Loucy (cell line): ENCODE measurements around the gene SCN2A.

ENCODE experiments used
- H2AFZ ChIP-seq: fragments of 200-600 bp; sonication (generic); 2 replicates; pipeline ENCODE4 v1.6.0; 2016; ENCODE audit warnings: antibody characterized with exemption, mild to moderate bottlenecking, low read length, moderate library complexity
- H3F3A ChIP-seq: fragments of 200-600 bp; 2 replicates; pipeline ENCODE4 v1.6.0; 2016; ENCODE audit warnings: antibody characterized with exemption, low read depth, mild to moderate bottlenecking
- H3K27me3 ChIP-seq: fragments of 200-600 bp; sonication (generic); 2 replicates; pipeline ENCODE4 v1.6.1; 2014; ENCODE audit warnings: low read length, mild to moderate bottlenecking; ENCODE audit not compliant: insufficient read depth, poor library complexity, severe bottlenecking
- H3K36me3 ChIP-seq: fragments of 200-600 bp; sonication (generic); 2 replicates; pipeline ENCODE4 v1.6.1; 2016; ENCODE audit warnings: low read length; ENCODE audit not compliant: insufficient read depth
- H3K4me1 ChIP-seq: fragments of 200-600 bp; sonication (generic); 2 replicates; pipeline ENCODE4 v1.5.1; 2014; ENCODE audit warnings: low read length, mild to moderate bottlenecking; ENCODE audit not compliant: insufficient read depth, poor library complexity, severe bottlenecking
- H3K4me2 ChIP-seq: fragments of 200-600 bp; sonication (generic); 2 replicates; pipeline ENCODE4 v1.6.0; 2014; ENCODE audit warnings: antibody characterized with exemption, low read length, low read depth, mild to moderate bottlenecking; ENCODE audit not compliant: poor library complexity, severe bottlenecking
- H3K4me3 ChIP-seq: fragments of 200-600 bp; sonication (generic); 2 replicates; pipeline ENCODE4 v1.5.1; 2014; ENCODE audit warnings: low read length, mild to moderate bottlenecking, mixed read lengths; ENCODE audit not compliant: poor library complexity, severe bottlenecking
- H3K79me2 ChIP-seq: fragments of 200-600 bp; sonication (generic); 2 replicates; pipeline ENCODE4 v1.6.1; 2014; ENCODE audit warnings: low read length; ENCODE audit not compliant: insufficient read depth
- H3K9ac ChIP-seq: fragments of 200-600 bp; sonication (generic); 2 replicates; pipeline ENCODE4 v1.6.0; 2014; ENCODE audit warnings: mild to moderate bottlenecking, low read depth, low read length, moderate library complexity; ENCODE audit not compliant: poor library complexity, severe bottlenecking
- H3K9me2 ChIP-seq: fragments of 200-600 bp; sonication (generic); replicated peaks from 2 replicates; pipeline ENCODE4 v1.6.1; 2016; ENCODE audit warnings: low read depth, low read length, mixed read lengths
- H3K9me3 ChIP-seq: fragments of 200-600 bp; sonication (generic); 2 replicates; pipeline ENCODE4 v1.6.1; 2014; ENCODE audit warnings: mild to moderate bottlenecking, antibody characterized with exemption, low read length, low read depth; ENCODE audit not compliant: insufficient read depth
- H4K20me1 ChIP-seq: fragments of 200-600 bp; sonication (generic); 2 replicates; pipeline ENCODE4 v1.6.0; 2014; ENCODE audit warnings: antibody characterized with exemption, low read length, mild to moderate bottlenecking; ENCODE audit not compliant: insufficient read depth, poor library complexity, severe bottlenecking
- EZH2phosphoT487 ChIP-seq: fragments of 200-600 bp; IDR thresholded peaks from 2 replicates; pipeline ENCODE4 v1.6.1; 2018; ENCODE audit warnings: antibody characterized with exemption, mild to moderate bottlenecking, moderate library complexity, borderline replicate concordance
- TF ChIP-seq, protein P1 (sequence below): fragments of 200-600 bp; sonication (generic); conservative IDR thresholded peaks from 2 replicates; pipeline ENCODE4 v1.5.1; 2014; ENCODE audit warnings: mild to moderate bottlenecking, antibody characterized with exemption, low read length

SCN2A gene

DNA sequence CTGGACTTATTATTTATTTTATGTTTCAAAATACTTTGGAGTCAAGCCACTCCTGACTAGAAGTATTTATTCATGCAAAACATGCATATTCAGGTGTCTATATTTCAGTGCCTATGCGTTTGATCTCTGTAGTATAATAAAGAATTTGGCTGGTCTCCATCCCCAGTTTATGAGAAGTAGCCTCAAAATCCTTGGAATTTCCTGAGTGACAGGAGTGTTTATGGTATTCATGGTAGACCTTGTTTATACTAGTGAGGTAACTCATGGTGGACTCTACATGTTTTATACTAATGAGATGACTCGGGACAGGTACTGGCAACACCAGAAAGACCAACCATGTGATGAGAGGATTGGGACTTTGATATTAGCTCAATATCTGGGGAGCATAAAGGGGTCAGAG lies 186.3 kb downstream of the SCN2A start:
- H3F3A ChIP-seq, result 0 out of 2 replicates have a peak, but pooled peaks cover 2% of the 10 kb centered on the region
- H3K9me3 ChIP-seq, result peaks cover 13% of the 10 kb centered on the region; the same call in 1 of the 2 replicates
- no peak overlapping the region for H3K9ac ChIP-seq
- H3K27me3 ChIP-seq, result no peaks in the 10 kb centered on the region
- no peaks in the 10 kb centered on the region for H4K20me1 ChIP-seq
- H3K4me3 ChIP-seq, result no peak overlapping the region
- peaks cover 3% of the 10 kb centered on the region for H3K4me1 ChIP-seq
- no peaks in the 10 kb centered on the region for H3K9me2 ChIP-seq
- H2AFZ ChIP-seq, result no peak overlapping the region
- H3K36me3 ChIP-seq, result no peaks in the 10 kb centered on the region
- no peaks in the 10 kb centered on the region for H3K79me2 ChIP-seq
- no peak overlapping the region for H3K4me2 ChIP-seq
- TF ChIP-seq, protein P1, sequence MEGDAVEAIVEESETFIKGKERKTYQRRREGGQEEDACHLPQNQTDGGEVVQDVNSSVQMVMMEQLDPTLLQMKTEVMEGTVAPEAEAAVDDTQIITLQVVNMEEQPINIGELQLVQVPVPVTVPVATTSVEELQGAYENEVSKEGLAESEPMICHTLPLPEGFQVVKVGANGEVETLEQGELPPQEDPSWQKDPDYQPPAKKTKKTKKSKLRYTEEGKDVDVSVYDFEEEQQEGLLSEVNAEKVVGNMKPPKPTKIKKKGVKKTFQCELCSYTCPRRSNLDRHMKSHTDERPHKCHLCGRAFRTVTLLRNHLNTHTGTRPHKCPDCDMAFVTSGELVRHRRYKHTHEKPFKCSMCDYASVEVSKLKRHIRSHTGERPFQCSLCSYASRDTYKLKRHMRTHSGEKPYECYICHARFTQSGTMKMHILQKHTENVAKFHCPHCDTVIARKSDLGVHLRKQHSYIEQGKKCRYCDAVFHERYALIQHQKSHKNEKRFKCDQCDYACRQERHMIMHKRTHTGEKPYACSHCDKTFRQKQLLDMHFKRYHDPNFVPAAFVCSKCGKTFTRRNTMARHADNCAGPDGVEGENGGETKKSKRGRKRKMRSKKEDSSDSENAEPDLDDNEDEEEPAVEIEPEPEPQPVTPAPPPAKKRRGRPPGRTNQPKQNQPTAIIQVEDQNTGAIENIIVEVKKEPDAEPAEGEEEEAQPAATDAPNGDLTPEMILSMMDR, result no peak
- no peak for TF ChIP-seq EZH2phosphoT487

DNA sequence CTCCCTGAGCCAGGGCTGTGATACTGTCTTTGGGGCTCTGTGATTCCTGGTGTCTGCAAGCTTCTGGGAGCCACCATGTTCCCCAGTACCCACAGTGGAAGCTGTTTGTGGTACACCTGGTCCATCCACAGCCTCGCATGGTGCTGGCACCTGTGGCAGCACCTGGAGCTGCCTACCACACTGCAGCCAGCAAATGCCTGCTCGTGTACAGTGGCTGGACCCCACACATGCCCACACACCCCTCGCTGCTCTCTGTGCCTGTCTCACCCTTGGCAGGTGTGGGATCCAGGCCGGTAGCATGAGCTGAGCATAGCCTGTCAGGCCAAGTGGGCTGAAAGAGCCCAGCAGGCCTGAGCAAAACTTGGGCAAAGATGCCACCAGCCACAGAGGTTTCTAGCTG lies 188.5 kb downstream of the SCN2A start:
- Histone ChIP-seq H3K9me2 (no peaks in the 10 kb centered on the region), H3K36me3 (no peaks in the 10 kb centered on the region), H3K4me2 (no peak overlapping the region), H3K4me1 (peaks cover 3% of the 10 kb centered on the region), H3K4me3 (no peak overlapping the region), H3K9ac (no peak overlapping the region), H4K20me1 (no peaks in the 10 kb centered on the region), H2AFZ (no peak overlapping the region), H3F3A (0 out of 2 replicates have a peak, but pooled peaks cover 2% of the 10 kb centered on the region), H3K9me3 (peaks cover 6% of the 10 kb centered on the region; the same call in 1 of the 2 replicates), H3K27me3 (no peaks in the 10 kb centered on the region), H3K79me2 (no peaks in the 10 kb centered on the region)
- no peak for TF ChIP-seq EZH2phosphoT487

DNA sequence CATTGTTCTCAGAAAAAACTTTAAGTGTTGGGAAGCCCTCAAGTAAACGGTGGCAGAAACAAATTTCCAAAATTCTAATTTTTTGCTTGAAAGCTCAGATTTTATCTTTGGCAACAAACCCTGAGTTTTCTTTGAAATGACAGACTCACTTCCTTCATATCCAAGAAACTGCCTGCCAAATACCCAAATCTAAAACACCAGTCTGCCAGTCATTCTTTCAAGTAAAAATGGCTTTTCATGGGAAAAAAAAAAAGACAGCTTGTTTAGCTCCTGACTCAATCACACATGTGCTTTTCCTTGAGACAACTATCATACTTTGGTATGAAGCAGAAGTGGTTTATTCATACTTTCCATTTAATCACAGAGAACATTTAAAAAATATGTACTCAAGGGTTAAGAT lies 189.7 kb downstream of the SCN2A start:
- no peaks in the 10 kb centered on the region for H4K20me1 ChIP-seq
- TF ChIP-seq, protein P1, result no peak
- TF ChIP-seq EZH2phosphoT487, result no peak
- no peaks in the 10 kb centered on the region for H3K27me3 ChIP-seq
- no peaks in the 10 kb centered on the region for H3K79me2 ChIP-seq
- H3K9ac ChIP-seq, result no peak overlapping the region
- no peak overlapping the region for H3K4me2 ChIP-seq
- no peak overlapping the region for H3K4me3 ChIP-seq
- H3K9me3 ChIP-seq, result no peaks in the 10 kb centered on the region
- peaks cover 3% of the 10 kb centered on the region for H3K4me1 ChIP-seq
- 0 out of 2 replicates have a peak, but pooled peaks cover 2% of the 10 kb centered on the region for H3F3A ChIP-seq
- no peaks in the 10 kb centered on the region for H3K36me3 ChIP-seq
- no peaks in the 10 kb centered on the region for H3K9me2 ChIP-seq
- no peak overlapping the region for H2AFZ ChIP-seq

DNA sequence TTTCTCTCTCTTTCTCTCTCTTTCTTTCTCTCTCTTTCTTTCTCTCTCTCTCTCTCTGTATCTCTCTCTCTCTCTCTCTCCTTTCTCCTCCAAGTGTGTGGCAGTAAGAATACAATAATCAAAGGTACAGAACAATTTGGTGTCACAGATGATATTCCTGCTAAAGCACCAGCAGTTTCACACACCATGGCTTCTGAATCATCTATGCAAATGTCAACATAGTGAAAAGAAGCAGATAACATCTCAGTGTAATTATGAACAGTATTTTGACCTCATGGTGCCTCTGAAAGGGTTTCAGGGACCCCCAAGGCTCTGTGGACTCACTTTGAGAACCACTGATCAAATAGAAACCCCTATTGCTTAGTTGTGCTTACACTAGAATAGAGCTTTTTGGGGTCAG lies 191.8 kb downstream of the SCN2A start:
- no peaks in the 10 kb centered on the region for H3K36me3 ChIP-seq
- H3K9me3 ChIP-seq, result no peaks in the 10 kb centered on the region
- no peak overlapping the region for H3K4me3 ChIP-seq
- H3K4me2 ChIP-seq, result no peak overlapping the region
- H3K9ac ChIP-seq, result no peak overlapping the region
- H3K4me1 ChIP-seq, result peaks cover 5% of the 10 kb centered on the region
- H2AFZ ChIP-seq, result no peak overlapping the region
- no peaks in the 10 kb centered on the region for H3K9me2 ChIP-seq
- H3K27me3 ChIP-seq, result no peaks in the 10 kb centered on the region
- TF ChIP-seq, protein P1, result no peak
- TF ChIP-seq EZH2phosphoT487, result no peak
- no peaks in the 10 kb centered on the region for H3K79me2 ChIP-seq
- 0 out of 2 replicates have a peak, but pooled peaks cover 2% of the 10 kb centered on the region for H3F3A ChIP-seq
- no peaks in the 10 kb centered on the region for H4K20me1 ChIP-seq
